Measurements from ENCODE around the gene FRRS1.

DNA sequence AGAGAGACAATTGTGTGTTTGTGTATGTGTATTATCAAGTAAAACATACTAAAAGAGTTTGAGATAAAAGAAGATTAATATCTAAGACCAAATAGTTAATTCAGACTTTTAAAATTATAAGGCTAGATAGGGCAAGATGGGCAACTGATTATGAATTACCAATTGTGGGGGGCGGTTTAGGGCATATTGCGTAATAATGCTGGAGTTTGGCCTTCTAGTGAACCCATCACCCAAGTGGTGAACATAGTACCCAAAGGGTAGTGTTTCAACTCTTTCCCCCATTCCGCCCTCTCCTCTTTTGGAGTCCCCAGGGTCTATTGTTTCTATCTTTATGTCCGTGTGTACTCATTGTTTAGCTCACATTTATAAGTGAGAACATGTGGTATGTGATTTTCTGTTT, 55.4 kb downstream of the FRRS1 start:
- TF ChIP-seq TAF1 (IDR thresholded peaks at IDR 0.05; ENCODE audit: borderline replicate concordance, insufficient read depth, low read length), result no peak
- no peak for TF ChIP-seq POLR2AphosphoS5 (IDR thresholded peaks at IDR 0.05; ENCODE audit: low read depth, low read length)
- TF ChIP-seq, protein P1, sequence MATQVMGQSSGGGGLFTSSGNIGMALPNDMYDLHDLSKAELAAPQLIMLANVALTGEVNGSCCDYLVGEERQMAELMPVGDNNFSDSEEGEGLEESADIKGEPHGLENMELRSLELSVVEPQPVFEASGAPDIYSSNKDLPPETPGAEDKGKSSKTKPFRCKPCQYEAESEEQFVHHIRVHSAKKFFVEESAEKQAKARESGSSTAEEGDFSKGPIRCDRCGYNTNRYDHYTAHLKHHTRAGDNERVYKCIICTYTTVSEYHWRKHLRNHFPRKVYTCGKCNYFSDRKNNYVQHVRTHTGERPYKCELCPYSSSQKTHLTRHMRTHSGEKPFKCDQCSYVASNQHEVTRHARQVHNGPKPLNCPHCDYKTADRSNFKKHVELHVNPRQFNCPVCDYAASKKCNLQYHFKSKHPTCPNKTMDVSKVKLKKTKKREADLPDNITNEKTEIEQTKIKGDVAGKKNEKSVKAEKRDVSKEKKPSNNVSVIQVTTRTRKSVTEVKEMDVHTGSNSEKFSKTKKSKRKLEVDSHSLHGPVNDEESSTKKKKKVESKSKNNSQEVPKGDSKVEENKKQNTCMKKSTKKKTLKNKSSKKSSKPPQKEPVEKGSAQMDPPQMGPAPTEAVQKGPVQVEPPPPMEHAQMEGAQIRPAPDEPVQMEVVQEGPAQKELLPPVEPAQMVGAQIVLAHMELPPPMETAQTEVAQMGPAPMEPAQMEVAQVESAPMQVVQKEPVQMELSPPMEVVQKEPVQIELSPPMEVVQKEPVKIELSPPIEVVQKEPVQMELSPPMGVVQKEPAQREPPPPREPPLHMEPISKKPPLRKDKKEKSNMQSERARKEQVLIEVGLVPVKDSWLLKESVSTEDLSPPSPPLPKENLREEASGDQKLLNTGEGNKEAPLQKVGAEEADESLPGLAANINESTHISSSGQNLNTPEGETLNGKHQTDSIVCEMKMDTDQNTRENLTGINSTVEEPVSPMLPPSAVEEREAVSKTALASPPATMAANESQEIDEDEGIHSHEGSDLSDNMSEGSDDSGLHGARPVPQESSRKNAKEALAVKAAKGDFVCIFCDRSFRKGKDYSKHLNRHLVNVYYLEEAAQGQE (IDR thresholded peaks at IDR 0.05; ENCODE audit: insufficient read depth in 1 of 2, low read depth in 2 of 2, low read length in 2 of 2), result no peak
- TF ChIP-seq SIN3A (IDR thresholded peaks at IDR 0.05; ENCODE audit: borderline replicate concordance, insufficient read depth, low read length), result no peak

Measured in PFSK-1 (cell line).